Large intestine (tissue), 3 donors: Measurements from ENCODE around the gene TNFSF13B. TPM values are rescaled to one million over a fixed set of nuclear protein-coding genes. Genes with fewer than 3 reads are reported as not detected.
"Not testable (repeated sequence)": the region's sequence is repeated elsewhere in the genome, so short reads cannot be mapped to it uniquely, and the experiment has no call there.

Experiments used
- DNase-seq, 2 donors: peaks; one replicate each; pipeline versions ENCODE4 v3.0.0 to v3.0.0-alpha.2; 2013
- H3K27ac ChIP-seq: one replicate; pipeline ENCODE4 v1.5.1; 2013; ENCODE audit warnings: low read length
- H3K27me3 ChIP-seq: 2 replicates; pipeline ENCODE4 v1.6.1; 2013; ENCODE audit warnings: low read length; ENCODE audit not compliant: control insufficient read depth, insufficient read depth
- H3K36me3 ChIP-seq: 2 replicates; pipeline ENCODE4 v1.6.1; 2013; ENCODE audit warnings: low read length; ENCODE audit not compliant: control insufficient read depth, insufficient read depth
- H3K4me1 ChIP-seq: one replicate; pipeline ENCODE4 v1.6.1; 2013; ENCODE audit warnings: low read length; ENCODE audit not compliant: control insufficient read depth, insufficient read depth
- H3K4me3 ChIP-seq: one replicate; pipeline ENCODE4 v1.5.1; 2013; ENCODE audit warnings: low read length
- H3K9me3 ChIP-seq: one replicate; pipeline ENCODE4 v1.6.1; 2013; ENCODE audit warnings: mild to moderate bottlenecking, low read depth, low read length, moderate library complexity; ENCODE audit not compliant: control insufficient read depth
- WGBS: methylation state at CpG from one replicate; pipeline ENCODE4 v1.1.5; 2013; ENCODE audit warnings: low lambda C conversion rate; ENCODE audit not compliant: insufficient coverage; 5-methylcytosine and 5-hydroxymethylcytosine counted together
- polyA plus RNA-seq: library from polyadenylated mRNA; unstranded; fragments of 120-200 nt; gene quantifications from one replicate; pipeline ENCODE4 v1.2.1, GENCODE V29; 2013

Gene TNFSF13B
- polyA plus RNA-seq, 1 donor: 2.9 TPM

DNA sequence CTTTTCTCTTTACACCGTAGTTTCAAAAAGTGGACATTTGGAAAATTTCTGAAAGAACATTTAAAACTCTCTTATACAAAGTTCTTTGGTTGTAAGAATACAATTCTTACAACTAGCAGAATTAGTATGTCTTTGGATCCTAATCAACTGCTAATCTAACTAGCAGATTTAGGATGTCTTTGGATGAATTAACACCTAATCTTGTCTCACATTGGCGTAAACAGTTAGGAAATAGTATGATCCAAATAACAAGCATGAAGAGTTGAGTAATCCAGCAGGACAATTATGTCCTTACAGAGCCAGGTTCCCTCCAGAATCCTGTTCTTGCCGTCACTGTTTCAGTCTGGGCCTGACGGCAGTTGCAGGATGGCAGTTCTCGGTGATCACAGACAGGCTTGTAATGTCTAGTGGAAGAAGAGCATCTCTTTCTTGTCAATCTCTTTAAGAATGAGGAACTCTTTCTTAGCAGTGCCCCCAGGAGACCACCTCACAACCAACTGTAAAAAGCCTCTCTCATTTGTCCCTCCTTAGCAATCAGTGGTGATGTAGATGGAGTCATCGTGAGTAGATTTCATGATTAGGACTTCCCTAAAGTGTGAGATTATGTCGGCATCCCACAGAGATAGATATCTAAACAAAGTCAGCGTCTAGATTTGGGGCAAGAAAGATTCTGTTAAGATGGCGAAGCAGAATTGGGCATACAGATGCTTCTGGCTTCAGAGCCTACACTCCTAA is 5.7 kb upstream of the TNFSF13B start:
- Histone ChIP-seq H3K27me3 (no peaks in the 10 kb centered on the region), H3K4me1 (no peaks in the 10 kb centered on the region), H3K36me3 (no peaks in the 10 kb centered on the region), H3K4me3 (no peak overlapping the region), H3K9me3 (no peaks in the 10 kb centered on the region), H3K27ac (no peak overlapping the region)
- no peak for DNase-seq
- WGBS: 86% methylated on average over 1 of the region's 9 CpGs

DNA sequence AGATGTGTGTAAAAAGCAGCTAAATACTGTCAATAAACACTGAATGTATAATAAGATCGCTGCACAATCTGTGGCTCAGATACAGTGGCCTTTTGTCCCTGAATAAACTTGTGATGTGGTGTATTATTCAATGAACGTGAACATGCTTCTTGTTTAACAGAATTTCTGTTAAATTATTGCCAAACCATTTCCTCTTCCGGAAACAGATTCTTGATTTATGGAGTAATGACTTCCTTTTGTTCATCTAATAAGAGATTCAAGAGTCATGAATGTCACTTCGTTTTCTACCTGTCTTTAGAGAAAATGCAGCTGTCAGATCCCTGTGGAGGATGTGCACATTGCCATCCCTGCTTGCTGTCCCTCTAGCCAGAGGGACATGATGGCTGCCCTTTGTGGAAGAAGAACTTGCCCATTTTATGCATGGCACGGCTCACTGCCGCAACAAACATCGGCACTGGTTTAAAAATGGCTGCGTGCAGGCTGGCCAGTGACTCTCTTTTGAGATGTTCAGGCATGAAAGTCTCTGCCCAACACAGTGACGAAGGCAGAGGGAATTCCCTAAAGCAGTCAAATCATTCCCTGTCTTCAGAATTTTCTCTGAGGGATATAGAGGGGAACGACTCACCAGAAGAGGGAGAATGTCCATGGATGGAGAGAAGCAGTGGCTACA is 3.1 kb upstream of the TNFSF13B start:
- WGBS: no CpG with 5 or more reads among the region's 10 CpGs
- H3K36me3 ChIP-seq: no peaks in the 10 kb centered on the region
- no peaks in the 10 kb centered on the region for H3K9me3 ChIP-seq
- no peak overlapping the region for H3K4me3 ChIP-seq
- H3K27ac ChIP-seq: no peak overlapping the region
- H3K4me1 ChIP-seq: peaks cover 4% of the 10 kb centered on the region
- H3K27me3 ChIP-seq: no peaks in the 10 kb centered on the region
- no peak for DNase-seq

- H3K4me3 ChIP-seq: no peak overlapping the region
- H3K27me3 ChIP-seq: no peaks in the 10 kb centered on the region
- no peaks in the 10 kb centered on the region for H3K9me3 ChIP-seq
- no peak overlapping the region for H3K27ac ChIP-seq
- 100% methylated on average over 2 of the region's 4 CpGs for WGBS
- no peaks in the 10 kb centered on the region for H3K36me3 ChIP-seq
- H3K4me1 ChIP-seq: peaks cover 4% of the 10 kb centered on the region
- DNase-seq: no peak
Measured at GRCh38 chr13:108267347-108267746, 2.2 kb upstream of the TNFSF13B start.

GRCh38 chr13:108267855-108268254 is 1.7 kb upstream of the TNFSF13B start:
- H3K4me3 ChIP-seq, H3K27me3 ChIP-seq, H3K36me3 ChIP-seq, H3K4me1 ChIP-seq, H3K9me3 ChIP-seq, H3K27ac ChIP-seq, DNase-seq: not testable (repeated sequence)
- 100% methylated on average over 1 of the region's 3 CpGs for WGBS

- DNase-seq: no peak
- no peaks in the 10 kb centered on the region for H3K36me3 ChIP-seq
- no CpG with 5 or more reads among the region's 4 CpGs for WGBS
- H3K27ac ChIP-seq: no peak overlapping the region
- H3K9me3 ChIP-seq: no peaks in the 10 kb centered on the region
- H3K4me1 ChIP-seq: peaks cover 4% of the 10 kb centered on the region
- no peak overlapping the region for H3K4me3 ChIP-seq
- H3K27me3 ChIP-seq: no peaks in the 10 kb centered on the region
Measured at GRCh38 chr13:108268466-108269112, 929 bp upstream of the TNFSF13B start.

DNA sequence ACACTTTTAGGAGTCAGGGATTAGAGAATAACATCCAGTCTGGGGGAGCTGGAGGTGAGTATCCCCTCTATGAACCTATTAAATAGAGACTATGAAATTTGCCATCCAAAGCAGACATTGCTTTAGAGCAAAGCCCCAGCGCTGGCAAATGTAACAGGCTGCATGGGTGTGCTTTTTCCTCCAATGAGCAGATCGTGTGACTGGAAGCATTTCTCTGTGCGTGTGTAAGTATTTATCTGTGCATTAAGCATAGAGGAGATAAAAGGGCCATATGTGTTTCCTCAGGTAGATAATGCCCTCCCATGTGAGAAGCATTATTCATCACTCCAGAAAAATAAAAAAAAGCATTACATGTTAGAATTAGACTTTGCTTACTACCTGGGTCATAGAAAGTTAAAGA is 924 bp downstream of the TNFSF13B start:
- H3K4me3 ChIP-seq: peak overlapping the region; percentile 27

GRCh38 chr13:108272333-108272732 is 2.8 kb downstream of the TNFSF13B start:
- H3K36me3 ChIP-seq: no peaks in the 10 kb centered on the region
- peaks cover 4% of the 10 kb centered on the region for H3K4me1 ChIP-seq
- no peaks in the 10 kb centered on the region for H3K9me3 ChIP-seq
- DNase-seq: no peak
- H3K27me3 ChIP-seq: no peaks in the 10 kb centered on the region
- H3K4me3 ChIP-seq: no peak overlapping the region
- no peak overlapping the region for H3K27ac ChIP-seq

More for the DNA sequence above, 924 bp downstream of the TNFSF13B start:
- DNase-seq: peak in 1 of 2 donors; percentile 26
- Histone ChIP-seq H3K27me3 (no peaks in the 10 kb centered on the region), H3K9me3 (no peaks in the 10 kb centered on the region), H3K27ac (no peak overlapping the region), H3K36me3 (no peaks in the 10 kb centered on the region), H3K4me1 (peaks cover 4% of the 10 kb centered on the region)
- WGBS: no CpG with 5 or more reads among the region's 3 CpGs

DNA sequence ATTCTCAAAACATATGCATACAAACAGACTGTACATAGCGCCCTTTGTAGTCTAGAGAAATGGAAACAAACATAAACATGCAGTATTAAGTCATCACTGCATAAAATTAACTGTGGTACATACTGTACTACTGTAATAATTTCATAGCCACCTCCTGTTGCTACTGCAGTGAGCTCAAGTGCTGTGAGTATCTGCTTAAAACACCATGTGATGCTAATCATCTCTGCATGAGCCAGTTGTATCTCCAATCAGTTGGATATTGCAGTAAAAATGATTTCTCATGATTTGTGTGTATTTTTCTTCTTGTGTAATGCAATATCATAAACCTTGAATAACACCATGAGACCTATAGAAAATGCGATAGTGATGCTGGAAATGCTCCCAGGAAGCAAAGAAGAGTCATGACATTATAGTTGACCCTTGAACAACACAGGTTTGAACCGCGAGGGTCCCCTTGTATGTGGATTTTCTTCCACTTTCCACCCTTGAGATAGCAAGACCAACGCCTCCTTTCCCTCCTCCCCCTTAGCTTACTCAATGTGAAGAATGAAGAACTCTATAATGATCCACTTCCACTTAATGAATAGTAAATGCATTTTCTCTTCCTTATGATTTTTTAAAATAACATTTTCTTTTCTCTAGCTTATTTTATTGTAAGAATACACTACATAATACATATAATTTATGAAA is 4.1 kb downstream of the TNFSF13B start:
- Histone ChIP-seq H3K4me3 (no peak overlapping the region), H3K4me1 (peaks cover 4% of the 10 kb centered on the region), H3K27ac (no peak overlapping the region), H3K36me3 (no peaks in the 10 kb centered on the region), H3K9me3 (no peaks in the 10 kb centered on the region), H3K27me3 (no peaks in the 10 kb centered on the region)
- 100% methylated on average over 1 of the region's 5 CpGs for WGBS
- no peak for DNase-seq

DNA sequence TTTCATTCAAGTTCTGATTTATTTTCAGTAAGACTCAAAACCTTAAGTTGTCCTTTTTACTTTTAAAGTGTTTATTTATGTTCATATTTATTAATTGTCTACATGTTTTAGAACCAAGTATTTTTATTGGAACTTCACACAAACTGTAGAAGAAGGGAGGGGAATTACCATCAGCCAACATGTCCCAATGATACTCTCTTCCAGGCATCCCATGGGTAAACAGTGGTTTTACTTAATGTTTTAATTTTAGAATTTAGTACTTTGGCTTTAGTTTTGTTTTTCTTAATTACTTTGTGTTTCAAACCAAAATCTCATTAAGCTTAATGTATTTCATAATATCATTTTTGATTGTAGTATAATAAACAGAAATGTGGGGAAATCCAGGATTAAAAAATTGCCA is 5.2 kb downstream of the TNFSF13B start:
- Histone ChIP-seq H3K9me3 (no peaks in the 10 kb centered on the region), H3K27me3 (no peaks in the 10 kb centered on the region), H3K27ac (no peak overlapping the region), H3K4me1 (no peaks in the 10 kb centered on the region), H3K4me3 (no peak overlapping the region), H3K36me3 (no peaks in the 10 kb centered on the region)
- no peak for DNase-seq

DNA sequence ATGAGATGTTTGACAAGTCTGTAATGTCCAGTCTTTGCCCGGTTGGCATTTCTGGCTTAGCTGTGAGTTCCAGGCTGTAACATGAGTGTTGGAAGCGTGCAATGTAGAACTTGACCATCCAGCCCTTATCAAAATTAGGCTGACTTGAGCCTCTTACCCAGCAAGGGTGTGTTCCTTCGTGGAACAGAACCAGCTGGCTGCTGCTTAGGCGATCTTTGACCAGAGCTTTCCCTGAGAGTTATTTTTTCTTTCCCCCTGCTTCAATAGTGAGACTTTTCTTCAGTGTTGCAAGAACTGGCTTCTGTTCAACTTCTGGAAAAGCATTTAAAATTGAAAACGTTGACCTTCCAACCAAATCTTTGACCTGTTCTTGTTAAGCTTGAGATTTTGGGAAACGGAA is 6.5 kb downstream of the TNFSF13B start:
- H3K36me3 ChIP-seq: no peaks in the 10 kb centered on the region
- H3K27ac ChIP-seq: no peak overlapping the region
- WGBS: 90% methylated on average over 2 of the region's 6 CpGs
- H3K4me3 ChIP-seq: no peak overlapping the region
- H3K27me3 ChIP-seq: no peaks in the 10 kb centered on the region
- DNase-seq: no peak
- H3K9me3 ChIP-seq: no peaks in the 10 kb centered on the region
- H3K4me1 ChIP-seq: no peaks in the 10 kb centered on the region
